OCI-LY1 (cell line): ENCODE measurements around the gene PRKCE.

Experiments used
- H2AFZ ChIP-seq: fragments of 200-600 bp; sonication (generic), shearing (Covaris generic); 2 replicates; pipeline ENCODE4 v1.6.0; 2014; ENCODE audit warnings: antibody characterized with exemption, mild to moderate bottlenecking, low read length
- H3F3A ChIP-seq: fragments of 200-600 bp; sonication (generic), shearing (Covaris generic); 2 replicates; pipeline ENCODE4 v1.6.0; 2014; ENCODE audit warnings: mild to moderate bottlenecking, antibody characterized with exemption, low read length, moderate library complexity; ENCODE audit not compliant: insufficient read depth
- H3K27ac ChIP-seq: fragments of 200-600 bp; sonication (generic); 2 replicates; pipeline ENCODE4 v1.5.1; 2014; ENCODE audit warnings: low read length, mixed run types, mild to moderate bottlenecking, low read depth; ENCODE audit not compliant: poor library complexity, severe bottlenecking
- H3K27me3 ChIP-seq: fragments of 200-600 bp; sonication (generic); 2 replicates; pipeline ENCODE4 v1.6.0; 2014; ENCODE audit warnings: antibody characterized with exemption, mild to moderate bottlenecking, low read length, moderate library complexity; ENCODE audit not compliant: insufficient read depth
- H3K36me3 ChIP-seq: fragments of 200-600 bp; sonication (generic); 2 replicates; pipeline ENCODE4 v1.6.1; 2014; ENCODE audit warnings: mild to moderate bottlenecking, antibody characterized with exemption, low read length, moderate library complexity, mixed read lengths; ENCODE audit not compliant: insufficient read depth
- H3K4me1 ChIP-seq: fragments of 200-600 bp; sonication (generic); 2 replicates; pipeline ENCODE4 v1.5.1; 2014; ENCODE audit warnings: mild to moderate bottlenecking, low read length, moderate library complexity; ENCODE audit not compliant: insufficient read depth, severe bottlenecking
- H3K4me2 ChIP-seq: fragments of 200-600 bp; sonication (generic), shearing (Covaris generic); 2 replicates; pipeline ENCODE4 v1.6.1; 2014; ENCODE audit warnings: low read length
- H3K4me3 ChIP-seq: fragments of 200-600 bp; sonication (generic); 2 replicates; pipeline ENCODE4 v1.5.1; 2014; ENCODE audit warnings: low read length, low read depth, mild to moderate bottlenecking, mixed read lengths; ENCODE audit not compliant: poor library complexity, severe bottlenecking
- H3K79me2 ChIP-seq: fragments of 200-600 bp; shearing (Covaris generic); 2 replicates; pipeline ENCODE4 v1.6.1; 2016; ENCODE audit warnings: mixed run types, low read length, mixed read lengths; ENCODE audit not compliant: insufficient read depth
- H3K9ac ChIP-seq: fragments of 200-600 bp; sonication (generic), shearing (Covaris generic); 2 replicates; pipeline ENCODE4 v1.6.1; 2014; ENCODE audit warnings: mild to moderate bottlenecking, low read length, mixed read lengths
- H3K9me2 ChIP-seq: fragments of 200-600 bp; sonication (generic), shearing (Covaris generic); 2 replicates; pipeline ENCODE4 v1.6.1; 2014; ENCODE audit warnings: low read depth, mild to moderate bottlenecking, low read length, mixed read lengths
- H3K9me3 ChIP-seq: fragments of 200-600 bp; shearing (Covaris generic); 2 replicates; pipeline ENCODE4 v1.6.1; 2014; ENCODE audit warnings: low read length, mixed read lengths
- H4K20me1 ChIP-seq: fragments of 200-600 bp; sonication (generic), shearing (Covaris generic); 2 replicates; pipeline ENCODE4 v1.6.0; 2016; ENCODE audit warnings: mild to moderate bottlenecking, low read length; ENCODE audit not compliant: insufficient read depth
- EZH2 ChIP-seq: fragments of 200-600 bp; sonication (generic), shearing (Covaris generic); IDR thresholded peaks from 2 replicates; pipeline ENCODE4 v1.8.0; 2017; ENCODE audit warnings: borderline replicate concordance, mixed run types, mild to moderate bottlenecking, antibody characterized with exemption, low read length, moderate library complexity, mixed read lengths
- TF ChIP-seq, protein P1 (sequence below): fragments of 200-600 bp; sonication (generic), shearing (Covaris generic); IDR thresholded peaks from 2 replicates; pipeline ENCODE4 v1.5.1; 2017; ENCODE audit warnings: mild to moderate bottlenecking, antibody characterized with exemption, low read length, moderate library complexity, mixed read lengths

Gene PRKCE

GRCh38 chr2:46000660-46001059 lies 349.2 kb downstream of the PRKCE start:
- no peak overlapping the region for H3K4me3 ChIP-seq
- no peaks in the 10 kb centered on the region for H3K79me2 ChIP-seq
- TF ChIP-seq, protein P1, sequence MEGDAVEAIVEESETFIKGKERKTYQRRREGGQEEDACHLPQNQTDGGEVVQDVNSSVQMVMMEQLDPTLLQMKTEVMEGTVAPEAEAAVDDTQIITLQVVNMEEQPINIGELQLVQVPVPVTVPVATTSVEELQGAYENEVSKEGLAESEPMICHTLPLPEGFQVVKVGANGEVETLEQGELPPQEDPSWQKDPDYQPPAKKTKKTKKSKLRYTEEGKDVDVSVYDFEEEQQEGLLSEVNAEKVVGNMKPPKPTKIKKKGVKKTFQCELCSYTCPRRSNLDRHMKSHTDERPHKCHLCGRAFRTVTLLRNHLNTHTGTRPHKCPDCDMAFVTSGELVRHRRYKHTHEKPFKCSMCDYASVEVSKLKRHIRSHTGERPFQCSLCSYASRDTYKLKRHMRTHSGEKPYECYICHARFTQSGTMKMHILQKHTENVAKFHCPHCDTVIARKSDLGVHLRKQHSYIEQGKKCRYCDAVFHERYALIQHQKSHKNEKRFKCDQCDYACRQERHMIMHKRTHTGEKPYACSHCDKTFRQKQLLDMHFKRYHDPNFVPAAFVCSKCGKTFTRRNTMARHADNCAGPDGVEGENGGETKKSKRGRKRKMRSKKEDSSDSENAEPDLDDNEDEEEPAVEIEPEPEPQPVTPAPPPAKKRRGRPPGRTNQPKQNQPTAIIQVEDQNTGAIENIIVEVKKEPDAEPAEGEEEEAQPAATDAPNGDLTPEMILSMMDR, result no peak
- TF ChIP-seq EZH2, result no peak
- H3K9me3 ChIP-seq, result no peaks in the 10 kb centered on the region
- no peak overlapping the region for H2AFZ ChIP-seq
- no peak overlapping the region for H3K4me2 ChIP-seq
- H3F3A ChIP-seq, result no peaks in the 10 kb centered on the region
- no peak overlapping the region for H3K27ac ChIP-seq
- H3K9me2 ChIP-seq, result no peaks in the 10 kb centered on the region
- no peaks in the 10 kb centered on the region for H3K4me1 ChIP-seq
- no peaks in the 10 kb centered on the region for H3K27me3 ChIP-seq
- H3K9ac ChIP-seq, result no peak overlapping the region
- H3K36me3 ChIP-seq, result peaks cover 13% of the 10 kb centered on the region
- no peaks in the 10 kb centered on the region for H4K20me1 ChIP-seq

DNA sequence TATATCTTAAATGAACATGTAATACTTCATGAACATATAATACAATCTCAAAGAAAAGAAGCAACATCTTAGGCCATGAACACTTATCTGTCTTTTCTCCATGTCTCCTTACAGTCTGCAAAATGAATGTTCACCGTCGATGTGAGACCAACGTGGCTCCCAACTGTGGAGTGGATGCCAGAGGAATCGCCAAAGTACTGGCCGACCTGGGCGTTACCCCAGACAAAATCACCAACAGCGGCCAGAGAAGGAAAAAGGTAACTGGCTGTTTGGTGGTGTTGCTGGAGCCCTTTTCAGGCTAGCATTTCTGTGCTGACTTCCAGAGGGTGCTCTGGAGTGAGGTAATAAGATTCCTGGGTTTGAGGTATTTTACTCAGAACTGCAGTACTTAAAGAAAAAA lies 349.8 kb downstream of the PRKCE start:
- Histone ChIP-seq H3K4me2 (no peak overlapping the region), H4K20me1 (no peaks in the 10 kb centered on the region), H3K4me1 (no peaks in the 10 kb centered on the region), H3K79me2 (no peaks in the 10 kb centered on the region), H3K4me3 (no peak overlapping the region), H3F3A (no peaks in the 10 kb centered on the region), H3K36me3 (peaks cover 13% of the 10 kb centered on the region), H3K9me3 (no peaks in the 10 kb centered on the region), H3K27ac (no peak overlapping the region), H3K9me2 (no peaks in the 10 kb centered on the region), H3K9ac (no peak overlapping the region), H2AFZ (no peak overlapping the region), H3K27me3 (no peaks in the 10 kb centered on the region)
- no peak for TF ChIP-seq EZH2
- TF ChIP-seq, protein P1, result no peak

DNA sequence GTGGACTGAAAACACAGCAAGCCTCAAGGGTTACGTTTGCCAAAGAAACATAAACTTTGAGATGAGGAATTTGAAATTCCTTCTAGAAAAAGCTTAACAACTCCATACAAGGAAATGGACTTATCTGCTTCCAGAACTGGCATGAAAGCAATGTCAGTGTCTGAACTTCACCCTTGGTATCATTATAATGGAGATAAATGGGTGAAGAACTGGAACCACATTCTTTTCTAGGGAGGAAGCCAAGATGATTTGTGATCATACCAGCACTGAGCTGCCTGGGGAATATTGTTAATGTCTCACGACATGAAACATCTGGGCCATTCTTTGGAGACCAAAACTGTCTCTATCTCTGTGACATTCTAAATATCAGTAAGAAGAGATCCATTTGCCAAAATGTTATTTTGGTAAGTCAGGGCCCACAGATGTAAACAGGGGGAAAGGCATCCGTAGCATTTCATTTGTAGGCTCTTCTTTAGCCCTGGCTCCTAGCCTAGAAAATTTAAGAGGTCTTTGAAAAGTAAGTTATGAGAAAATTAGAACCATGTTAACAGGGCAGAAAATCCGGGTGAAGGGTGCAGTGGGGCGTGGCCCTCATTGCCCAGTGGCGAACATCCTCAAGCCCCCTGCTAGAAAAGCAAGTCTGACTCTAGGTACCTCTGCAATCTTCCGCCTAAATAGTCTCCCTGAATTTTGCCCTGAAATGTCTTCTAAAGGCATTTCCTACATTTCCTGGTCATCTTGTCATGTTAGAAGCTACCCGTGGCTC lies 350.4 kb downstream of the PRKCE start:
- Histone ChIP-seq H3K9ac (no peak overlapping the region), H3K27ac (no peak overlapping the region), H3K4me2 (no peak overlapping the region), H3K79me2 (no peaks in the 10 kb centered on the region), H3K4me3 (no peak overlapping the region), H3K36me3 (peaks cover 14% of the 10 kb centered on the region), H3F3A (no peaks in the 10 kb centered on the region), H4K20me1 (no peaks in the 10 kb centered on the region), H3K9me3 (no peaks in the 10 kb centered on the region), H3K9me2 (no peaks in the 10 kb centered on the region), H3K27me3 (no peaks in the 10 kb centered on the region), H3K4me1 (no peaks in the 10 kb centered on the region), H2AFZ (no peak overlapping the region)
- TF ChIP-seq, protein P1, result no peak
- TF ChIP-seq EZH2, result no peak
